Germinal center (tissue), 1 donor: Measurements from ENCODE around the gene SNRPB.

Source experiments
- DNase-seq: peaks from one replicate; pipeline ENCODE4 v3.0.0; 2012; ENCODE audit warnings: mixed read lengths, low spot score

Gene SNRPB

GRCh38 chr20:2420510-2420909, 50.1 kb downstream of the SNRPB start:
- no peak for DNase-seq

- no peak for DNase-seq
Measured at GRCh38 chr20:2418388-2418787, 52.2 kb downstream of the SNRPB start.

GRCh38 chr20:2417213-2417541, 53.4 kb downstream of the SNRPB start:
- DNase-seq: no peak

- no peak for DNase-seq
Measured at GRCh38 chr20:2416541-2417212, 53.9 kb downstream of the SNRPB start.
